ENCODE data around the gene KAZN. TPM values are rescaled to one million over a fixed set of nuclear protein-coding genes. Genes with fewer than 3 reads are reported as not detected.

Gene KAZN
- polyA plus RNA-seq, 1 donor (not counting 4 experiments of a cell fraction or from before 2014, with no cell fraction given): 5.9 TPM

DNA sequence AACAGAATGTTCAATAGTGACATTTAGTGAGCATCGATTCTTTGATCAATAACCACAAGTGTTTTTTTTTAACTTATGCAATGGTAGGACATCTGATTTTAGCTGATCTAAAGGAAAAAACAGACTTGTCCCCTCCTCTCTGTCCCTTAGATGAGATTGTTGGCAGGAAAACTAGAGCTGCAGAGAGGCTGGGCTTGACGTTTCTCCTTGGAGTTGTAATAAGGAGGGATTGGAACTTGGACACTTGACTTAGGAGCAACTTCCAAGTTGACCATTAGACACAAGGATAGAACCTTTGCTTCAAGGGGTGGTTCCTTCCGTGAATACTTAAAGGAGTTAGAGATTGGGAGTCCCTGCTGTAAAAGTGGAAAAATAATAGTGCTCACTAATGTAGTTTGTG lies 49.9 kb downstream of the KAZN start:
- Histone ChIP-seq H4K20me1 (ENCODE audit: control insufficient read depth, extremely low read depth, insufficient read depth, low read length) (no peaks in the 10 kb centered on the region), H3K27ac (ENCODE audit: control insufficient read depth, insufficient read depth, low read length) (no peak overlapping the region), H3K9ac (ENCODE audit: control insufficient read depth, extremely low read depth, insufficient read depth, low read length) (no peak overlapping the region), H3K4me2 (ENCODE audit: control insufficient read depth, extremely low read depth, insufficient read depth, low read depth, low read length) (no peak overlapping the region), H3K4me1 (ENCODE audit: control insufficient read depth, extremely low read depth, insufficient read depth, low read length) (no peaks in the 10 kb centered on the region), H3K79me2 (ENCODE audit: control insufficient read depth, insufficient read depth, low read length) (no peaks in the 10 kb centered on the region), H3K9me3 (ENCODE audit: control insufficient read depth, low read depth, low read length) (no peaks in the 10 kb centered on the region), H3K36me3 (ENCODE audit: control insufficient read depth in 2 of 2, extremely low read depth in 1 of 2, insufficient read depth in 2 of 2, low read length in 2 of 2) (no peaks in the 10 kb centered on the region), H3K27me3 (ENCODE audit: control insufficient read depth, extremely low read depth, insufficient read depth, low read length) (no peaks in the 10 kb centered on the region), H2AFZ (ENCODE audit: control insufficient read depth, low read length) (no peak overlapping the region), H3K9me1 (ENCODE audit: control insufficient read depth, extremely low read depth, insufficient read depth, low read length) (no peaks in the 10 kb centered on the region), H3K4me3 (ENCODE audit: control insufficient read depth in 2 of 3, extremely low read depth in 1 of 3, insufficient read depth in 2 of 3, low read depth in 1 of 3, low read length in 3 of 3) (no peak overlapping the region)
- dilution Hi-C loops (cut with MboI; ENCODE audit: extremely low pct_ligation_motif_present, low sequenced_read_pairs): no loop called here
- TF ChIP-seq, protein P1, sequence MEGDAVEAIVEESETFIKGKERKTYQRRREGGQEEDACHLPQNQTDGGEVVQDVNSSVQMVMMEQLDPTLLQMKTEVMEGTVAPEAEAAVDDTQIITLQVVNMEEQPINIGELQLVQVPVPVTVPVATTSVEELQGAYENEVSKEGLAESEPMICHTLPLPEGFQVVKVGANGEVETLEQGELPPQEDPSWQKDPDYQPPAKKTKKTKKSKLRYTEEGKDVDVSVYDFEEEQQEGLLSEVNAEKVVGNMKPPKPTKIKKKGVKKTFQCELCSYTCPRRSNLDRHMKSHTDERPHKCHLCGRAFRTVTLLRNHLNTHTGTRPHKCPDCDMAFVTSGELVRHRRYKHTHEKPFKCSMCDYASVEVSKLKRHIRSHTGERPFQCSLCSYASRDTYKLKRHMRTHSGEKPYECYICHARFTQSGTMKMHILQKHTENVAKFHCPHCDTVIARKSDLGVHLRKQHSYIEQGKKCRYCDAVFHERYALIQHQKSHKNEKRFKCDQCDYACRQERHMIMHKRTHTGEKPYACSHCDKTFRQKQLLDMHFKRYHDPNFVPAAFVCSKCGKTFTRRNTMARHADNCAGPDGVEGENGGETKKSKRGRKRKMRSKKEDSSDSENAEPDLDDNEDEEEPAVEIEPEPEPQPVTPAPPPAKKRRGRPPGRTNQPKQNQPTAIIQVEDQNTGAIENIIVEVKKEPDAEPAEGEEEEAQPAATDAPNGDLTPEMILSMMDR (optimal IDR thresholded peaks at IDR 0.05 in 1 of 3, IDR thresholded peaks at IDR 0.05 in 1 of 3, conservative IDR thresholded peaks at IDR 0.05 in 1 of 3; ENCODE audit: extremely low read depth in 1 of 3, insufficient read depth in 2 of 3, low read length in 3 of 3): no peak
- no peak for TF ChIP-seq EZH2 (IDR thresholded peaks at IDR 0.05; ENCODE audit: low read length)
- no peak for FAIRE-seq
- no peak for DNase-seq (ENCODE audit: low read depth, low spot score)

DNA sequence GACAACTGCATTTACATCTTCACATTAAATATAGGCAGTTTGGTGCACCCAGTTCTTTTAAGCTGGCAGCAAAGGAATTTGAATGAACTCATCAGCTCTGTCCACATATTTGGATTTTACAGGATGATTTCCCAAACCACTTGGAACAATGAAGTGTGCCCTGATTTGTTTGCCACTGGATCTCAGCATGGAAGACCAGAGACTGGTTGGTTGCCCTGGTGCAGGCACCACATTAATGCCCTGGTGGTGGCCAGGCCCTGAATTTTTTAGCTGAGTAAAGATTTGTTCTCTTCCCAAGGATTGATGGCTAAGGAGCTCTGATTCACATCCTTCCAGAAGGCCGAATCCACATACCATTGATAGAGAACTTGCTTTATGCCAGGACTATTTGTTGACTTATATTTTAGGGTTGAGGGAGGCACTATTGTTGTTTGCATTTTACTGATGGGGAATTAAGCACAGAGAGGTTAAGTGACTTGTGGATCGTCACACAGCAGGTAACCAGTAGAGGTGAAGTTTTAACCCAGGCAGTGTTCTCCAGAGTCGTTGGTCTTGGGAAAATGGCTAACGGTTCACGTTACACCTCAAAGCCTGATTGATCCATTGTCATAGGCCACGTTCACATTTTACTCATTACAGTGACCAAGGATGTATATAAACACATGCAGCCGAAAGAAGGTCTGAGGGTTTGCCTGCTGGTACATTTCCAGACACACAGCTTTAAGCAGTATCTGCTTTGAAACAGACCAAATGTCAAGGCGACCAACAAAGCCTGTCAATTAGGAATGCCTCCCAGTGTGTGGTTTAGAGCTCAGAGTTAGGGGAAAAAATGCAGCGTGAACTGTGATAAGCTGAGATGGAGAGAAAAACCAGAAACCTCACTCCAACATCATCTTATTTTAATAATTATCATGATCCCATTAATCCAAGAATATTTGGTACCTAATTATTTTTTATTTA lies 50.7 kb downstream of the KAZN start:
- H3K79me2 ChIP-seq (ENCODE audit: control insufficient read depth, insufficient read depth, low read length): no peaks in the 10 kb centered on the region
- no peaks in the 10 kb centered on the region for H3K36me3 ChIP-seq (ENCODE audit: control insufficient read depth in 2 of 2, extremely low read depth in 1 of 2, insufficient read depth in 2 of 2, low read length in 2 of 2)
- H3K9me1 ChIP-seq (ENCODE audit: control insufficient read depth, extremely low read depth, insufficient read depth, low read length): no peaks in the 10 kb centered on the region
- no peak overlapping the region for H2AFZ ChIP-seq (ENCODE audit: control insufficient read depth, low read length)
- H4K20me1 ChIP-seq (ENCODE audit: control insufficient read depth, extremely low read depth, insufficient read depth, low read length): no peaks in the 10 kb centered on the region
- dilution Hi-C loops (cut with MboI; ENCODE audit: extremely low pct_ligation_motif_present, low sequenced_read_pairs): no loop called here
- H3K9ac ChIP-seq (ENCODE audit: control insufficient read depth, extremely low read depth, insufficient read depth, low read length): no peak overlapping the region
- no peak for DNase-seq (ENCODE audit: low read depth, low spot score)
- H3K9me3 ChIP-seq (ENCODE audit: control insufficient read depth, low read depth, low read length): no peaks in the 10 kb centered on the region
- TF ChIP-seq, protein P1 (optimal IDR thresholded peaks at IDR 0.05 in 1 of 3, IDR thresholded peaks at IDR 0.05 in 1 of 3, conservative IDR thresholded peaks at IDR 0.05 in 1 of 3; ENCODE audit: extremely low read depth in 1 of 3, insufficient read depth in 2 of 3, low read length in 3 of 3): no peak
- TF ChIP-seq EZH2 (IDR thresholded peaks at IDR 0.05; ENCODE audit: low read length): no peak
- no peaks in the 10 kb centered on the region for H3K4me1 ChIP-seq (ENCODE audit: control insufficient read depth, extremely low read depth, insufficient read depth, low read length)
- no peak for FAIRE-seq
- no peak overlapping the region for H3K4me3 ChIP-seq (ENCODE audit: control insufficient read depth in 2 of 3, extremely low read depth in 1 of 3, insufficient read depth in 2 of 3, low read depth in 1 of 3, low read length in 3 of 3)
- H3K4me2 ChIP-seq (ENCODE audit: control insufficient read depth, extremely low read depth, insufficient read depth, low read depth, low read length): no peak overlapping the region
- H3K27ac ChIP-seq (ENCODE audit: control insufficient read depth, insufficient read depth, low read length): no peak overlapping the region
- no peaks in the 10 kb centered on the region for H3K27me3 ChIP-seq (ENCODE audit: control insufficient read depth, extremely low read depth, insufficient read depth, low read length)
